Measurements from ENCODE around the gene NID1. TPM values are rescaled to one million over a fixed set of nuclear protein-coding genes. Genes with fewer than 3 reads are reported as not detected.

The NID1 gene
- total RNA-seq, 4 donors from 2014 or later: 180 to 391 (median 250) TPM

DNA sequence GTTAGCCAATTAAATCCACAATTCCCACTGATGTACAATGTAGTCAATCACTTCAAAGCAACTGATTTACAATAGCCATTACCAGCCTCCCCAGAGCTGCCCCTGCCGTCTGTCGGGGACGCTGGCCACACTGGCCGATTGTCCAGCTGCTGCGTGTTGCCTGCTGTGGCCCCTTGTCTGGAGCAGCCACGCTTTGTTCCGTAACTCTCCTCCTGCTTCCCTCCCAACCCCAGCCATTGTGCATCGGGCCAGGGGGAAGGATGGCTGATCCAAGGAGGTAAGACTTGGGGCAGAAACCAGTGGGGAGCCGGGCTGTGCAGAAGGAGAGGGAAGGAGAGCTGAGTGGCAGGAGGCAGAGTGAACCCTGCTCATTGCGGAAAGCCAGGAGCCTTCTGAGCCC lies 114.6 kb downstream of the NID1 start:
- TF ChIP-seq, protein P1, sequence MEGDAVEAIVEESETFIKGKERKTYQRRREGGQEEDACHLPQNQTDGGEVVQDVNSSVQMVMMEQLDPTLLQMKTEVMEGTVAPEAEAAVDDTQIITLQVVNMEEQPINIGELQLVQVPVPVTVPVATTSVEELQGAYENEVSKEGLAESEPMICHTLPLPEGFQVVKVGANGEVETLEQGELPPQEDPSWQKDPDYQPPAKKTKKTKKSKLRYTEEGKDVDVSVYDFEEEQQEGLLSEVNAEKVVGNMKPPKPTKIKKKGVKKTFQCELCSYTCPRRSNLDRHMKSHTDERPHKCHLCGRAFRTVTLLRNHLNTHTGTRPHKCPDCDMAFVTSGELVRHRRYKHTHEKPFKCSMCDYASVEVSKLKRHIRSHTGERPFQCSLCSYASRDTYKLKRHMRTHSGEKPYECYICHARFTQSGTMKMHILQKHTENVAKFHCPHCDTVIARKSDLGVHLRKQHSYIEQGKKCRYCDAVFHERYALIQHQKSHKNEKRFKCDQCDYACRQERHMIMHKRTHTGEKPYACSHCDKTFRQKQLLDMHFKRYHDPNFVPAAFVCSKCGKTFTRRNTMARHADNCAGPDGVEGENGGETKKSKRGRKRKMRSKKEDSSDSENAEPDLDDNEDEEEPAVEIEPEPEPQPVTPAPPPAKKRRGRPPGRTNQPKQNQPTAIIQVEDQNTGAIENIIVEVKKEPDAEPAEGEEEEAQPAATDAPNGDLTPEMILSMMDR (IDR thresholded peaks at IDR 0.05; ENCODE audit: low read depth): no peak

DNA sequence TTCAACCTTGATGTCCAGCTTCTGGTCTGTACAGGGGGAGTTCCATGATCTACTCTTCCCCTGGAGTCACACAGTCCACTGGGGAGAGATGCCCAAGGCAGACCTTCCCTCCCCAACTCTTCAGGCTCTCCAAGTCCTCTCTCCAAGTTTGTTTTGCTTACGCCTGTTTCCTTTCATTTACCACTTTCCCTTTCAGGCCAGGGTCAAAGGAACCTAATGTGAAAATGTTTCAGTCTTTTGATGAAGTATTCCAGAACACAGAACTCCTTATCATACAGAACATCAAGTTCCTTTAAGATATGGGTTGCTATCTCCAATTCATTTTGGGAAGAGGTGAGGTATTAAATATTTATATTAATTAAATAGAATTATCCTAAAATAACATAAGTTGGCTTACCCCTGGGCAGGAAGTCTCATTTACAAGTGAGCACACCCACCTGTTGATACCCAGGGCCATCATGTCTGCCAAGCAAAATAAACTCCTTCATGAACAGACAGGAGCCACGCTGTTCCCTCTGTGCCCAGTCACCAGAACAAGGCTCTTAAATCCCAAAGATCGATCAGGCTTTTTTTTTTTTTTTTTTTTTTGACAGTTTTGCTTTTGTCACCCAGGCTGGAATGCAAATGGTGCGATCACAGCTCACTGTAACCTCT lies 116.0 kb downstream of the NID1 start:
- TF ChIP-seq, protein P1 (IDR thresholded peaks at IDR 0.05; ENCODE audit: low read depth): no peak

DNA sequence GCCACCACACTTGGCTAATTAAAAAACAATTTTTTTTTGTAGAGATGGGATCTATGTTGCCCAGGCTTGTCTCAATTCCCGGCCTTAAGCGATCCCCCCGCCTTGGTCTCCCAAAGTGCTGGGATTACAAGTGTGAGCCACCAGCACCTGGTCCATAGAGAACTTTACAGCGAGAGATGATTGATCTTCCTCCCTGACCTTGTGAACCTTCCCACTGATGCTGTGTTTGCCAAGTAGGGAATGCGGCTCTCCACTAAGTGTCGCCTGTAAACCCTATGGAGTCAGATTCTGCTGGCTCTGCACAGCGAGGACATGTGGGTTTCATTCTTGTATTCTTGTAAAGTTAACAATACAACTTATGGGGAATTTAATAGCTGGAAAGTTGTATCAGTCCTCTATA lies 116.9 kb downstream of the NID1 start:
- TF ChIP-seq, protein P1 (IDR thresholded peaks at IDR 0.05; ENCODE audit: low read depth): no peak

DNA sequence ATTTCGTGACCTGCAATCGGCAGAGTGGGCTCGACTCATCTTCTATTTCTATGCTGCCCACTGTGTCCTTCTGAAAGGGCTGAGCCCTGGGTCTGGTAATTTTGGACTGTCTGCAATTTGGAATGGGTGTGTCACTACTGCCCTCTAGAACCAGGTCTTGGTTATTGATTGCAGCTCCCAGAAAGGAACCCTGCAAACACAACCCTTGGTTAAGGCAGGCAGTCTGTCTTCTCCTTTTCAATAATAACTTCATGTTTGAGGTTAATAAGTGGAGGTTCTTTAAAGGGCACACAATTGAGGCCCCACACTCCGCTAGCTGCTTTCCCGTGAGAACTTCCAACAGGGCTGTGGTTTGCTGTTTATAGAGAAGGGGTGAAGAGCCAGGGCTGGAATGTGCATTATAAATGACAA lies 118.3 kb downstream of the NID1 start:
- TF ChIP-seq, protein P1 (IDR thresholded peaks at IDR 0.05; ENCODE audit: low read depth): no peak

DNA sequence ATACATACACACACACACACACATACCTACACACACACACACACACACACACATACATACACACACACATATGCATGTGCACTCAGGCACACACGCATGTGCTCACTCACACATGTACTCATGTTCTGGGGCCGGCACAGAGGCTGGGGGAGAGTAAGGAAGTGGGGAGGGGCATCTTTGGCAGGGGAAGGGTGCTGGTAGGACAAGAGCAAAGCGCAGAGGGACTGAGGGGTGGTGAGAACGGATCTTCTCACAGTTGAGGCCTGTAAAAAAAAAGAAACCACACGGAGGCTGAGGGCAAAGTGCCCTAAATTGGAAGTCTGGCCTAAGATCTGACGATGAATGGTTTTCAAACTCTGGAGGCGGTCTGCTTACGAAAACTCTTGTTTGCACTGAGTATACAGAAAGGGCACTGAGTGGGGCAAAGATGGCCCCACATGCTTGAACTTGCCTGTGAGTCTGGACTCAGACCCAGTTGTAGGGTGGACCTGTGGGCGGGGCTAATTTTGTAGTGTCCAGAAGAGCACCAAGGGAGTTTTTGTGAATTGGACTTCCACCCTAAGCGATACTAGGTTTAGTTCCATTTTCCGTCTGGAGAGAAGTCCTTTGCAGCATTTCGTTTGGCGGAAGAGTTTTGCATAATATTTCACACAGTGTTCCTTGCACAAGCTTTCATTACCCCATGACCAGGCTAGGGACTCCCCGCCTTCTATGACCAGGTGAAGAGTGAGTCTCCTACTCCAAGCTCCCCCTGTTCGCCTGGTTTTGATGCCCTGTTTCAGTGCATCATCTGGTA lies 118.9 kb downstream of the NID1 start:
- TF ChIP-seq, protein P1 (IDR thresholded peaks at IDR 0.05; ENCODE audit: low read depth): no peak

DNA sequence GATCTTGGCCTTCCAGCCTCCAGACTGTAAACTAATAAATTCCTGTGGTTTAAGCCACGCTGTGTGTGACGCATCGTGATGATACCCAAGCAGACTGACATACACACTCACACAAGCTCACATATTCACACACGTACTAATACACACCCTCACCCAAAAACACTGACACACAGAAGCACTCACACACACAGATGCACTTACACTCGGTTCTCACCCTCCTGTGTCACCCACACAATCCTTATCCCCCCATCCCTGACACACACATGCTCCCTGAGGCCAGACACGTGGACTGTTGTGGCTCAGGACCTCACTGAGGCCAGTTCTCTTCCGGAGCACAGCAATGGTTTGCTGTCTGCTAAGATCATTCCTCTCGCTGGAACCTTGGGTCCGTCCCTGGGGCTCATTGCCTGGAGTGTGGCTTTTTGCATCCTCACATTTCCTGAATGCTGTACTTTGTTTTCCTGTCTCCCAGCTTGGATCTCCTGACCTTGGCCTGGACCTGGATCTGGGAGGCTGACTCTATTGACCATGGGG lies 121.2 kb downstream of the NID1 start:
- TF ChIP-seq, protein P1 (IDR thresholded peaks at IDR 0.05; ENCODE audit: low read depth): no peak

DNA sequence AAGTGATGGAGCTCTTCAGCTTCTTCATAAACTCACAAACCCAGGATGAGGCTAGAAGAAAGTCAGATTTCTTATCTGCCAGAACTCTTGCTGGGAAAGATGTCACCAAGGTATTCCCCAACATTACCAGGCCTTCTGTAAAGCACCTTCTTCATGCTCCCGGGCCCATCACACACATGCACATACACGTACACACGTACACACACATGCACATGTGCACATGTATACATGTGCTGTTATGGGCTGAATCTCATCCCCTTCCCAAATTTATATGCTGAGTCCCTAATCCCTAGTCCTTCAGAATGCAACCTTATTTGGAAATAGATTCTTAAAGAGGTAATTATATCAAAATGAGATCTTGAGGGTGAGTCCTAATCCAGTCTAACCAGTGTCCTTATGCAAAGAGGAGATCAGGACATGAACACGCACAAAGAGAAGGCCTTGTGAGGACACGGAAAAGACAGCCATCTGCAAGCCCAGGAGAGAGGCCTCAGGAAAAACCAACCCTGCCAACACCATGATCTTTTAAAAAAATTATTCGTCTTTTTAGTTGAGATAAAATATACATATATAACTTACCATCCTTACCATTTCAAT lies 121.8 kb downstream of the NID1 start:
- TF ChIP-seq, protein P1 (IDR thresholded peaks at IDR 0.05; ENCODE audit: low read depth): no peak

All from subcutaneous adipose tissue (tissue), 4 donors.